Measurements from ENCODE around the gene PTPRN2. TPM values are rescaled to one million over a fixed set of nuclear protein-coding genes. Genes with fewer than 3 reads are reported as not detected.

Gene PTPRN2
- total RNA-seq, 1 donor from 2014 or later = 0.41 TPM

GRCh38 chr7:158612546-158612945, 24.9 kb upstream of the PTPRN2 start:
- Mint-ChIP-seq H3K4me1 (ENCODE audit: low read depth) (peaks cover 7% of the 10 kb centered on the region), H3K9me3 (no peaks in the 10 kb centered on the region), H3K27ac (no peak overlapping the region), H3K36me3 (ENCODE audit: low read depth) (peaks cover 17% of the 10 kb centered on the region), H3K4me3 (no peak overlapping the region), H3K27me3 (ENCODE audit: insufficient read depth) (no peaks in the 10 kb centered on the region)
- intact Hi-C loops (cut with micrococcal nuclease) = no loop called here
- DNase-seq (ENCODE audit: low spot score) = no peak

DNA sequence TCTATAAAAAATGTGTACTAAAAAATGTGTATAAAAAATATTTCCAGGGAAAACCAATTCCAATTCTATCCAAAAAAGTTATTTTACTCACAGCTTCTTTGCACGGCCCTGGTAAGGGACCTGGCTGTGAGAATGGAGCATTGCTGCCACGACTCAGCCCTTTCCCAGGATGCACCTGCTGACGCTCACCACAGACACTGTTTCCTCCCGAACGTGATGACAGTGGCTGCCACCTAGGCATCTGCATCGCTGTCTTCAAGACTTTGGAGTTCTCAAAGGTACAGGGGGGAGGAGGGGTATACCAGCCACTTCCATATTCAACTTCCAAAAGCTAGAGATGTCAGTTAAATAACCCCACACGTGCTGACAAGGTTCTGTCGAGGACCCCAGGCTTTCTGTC, 23.9 kb upstream of the PTPRN2 start:
- Mint-ChIP-seq H3K27ac (no peak overlapping the region), H3K4me1 (ENCODE audit: low read depth) (peaks cover 7% of the 10 kb centered on the region), H3K4me3 (no peak overlapping the region)

GRCh38 chr7:158609313-158609974, 21.8 kb upstream of the PTPRN2 start:
- Mint-ChIP-seq H3K36me3 (ENCODE audit: low read depth) (peaks cover 13% of the 10 kb centered on the region), H3K27me3 (ENCODE audit: insufficient read depth) (no peaks in the 10 kb centered on the region), H3K9me3 (no peaks in the 10 kb centered on the region), H3K4me3 (no peak overlapping the region), H3K4me1 (ENCODE audit: low read depth) (peaks cover 7% of the 10 kb centered on the region), H3K27ac (no peak overlapping the region)
- intact Hi-C loops (cut with micrococcal nuclease) = no loop called here
- DNase-seq (ENCODE audit: low spot score) = no peak

More for the DNA sequence above, 23.9 kb upstream of the PTPRN2 start:
- intact Hi-C loops (cut with micrococcal nuclease) = no loop called here
- H3K9me3 Mint-ChIP-seq = no peaks in the 10 kb centered on the region
- no peak for DNase-seq (ENCODE audit: low spot score)
- peaks cover 16% of the 10 kb centered on the region for H3K36me3 Mint-ChIP-seq (ENCODE audit: low read depth)
- no peaks in the 10 kb centered on the region for H3K27me3 Mint-ChIP-seq (ENCODE audit: insufficient read depth)

DNA sequence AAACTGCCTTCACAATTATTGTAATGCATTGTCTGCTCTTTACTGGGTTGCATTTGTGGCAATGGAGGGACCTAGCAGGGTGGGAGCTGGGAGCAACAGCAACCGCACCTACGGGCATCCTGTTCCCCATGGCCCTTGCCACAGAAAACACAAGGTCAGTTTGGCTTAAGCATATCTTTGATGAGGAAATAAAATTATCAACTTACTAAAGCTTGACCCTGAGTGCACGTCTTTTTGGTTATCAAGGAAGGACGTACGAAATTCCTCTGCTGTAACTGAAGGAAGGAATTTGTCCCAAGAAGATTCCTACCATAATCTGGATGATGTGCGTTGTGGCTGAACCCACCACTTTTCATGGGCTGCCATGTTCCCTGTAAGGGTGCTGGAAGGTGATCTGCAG, 19.9 kb upstream of the PTPRN2 start:
- no peak overlapping the region for H3K4me3 Mint-ChIP-seq
- no peaks in the 10 kb centered on the region for H3K9me3 Mint-ChIP-seq
- no peak for DNase-seq (ENCODE audit: low spot score)
- no peak overlapping the region for H3K27ac Mint-ChIP-seq
- peaks cover 7% of the 10 kb centered on the region for H3K4me1 Mint-ChIP-seq (ENCODE audit: low read depth)
- H3K36me3 Mint-ChIP-seq (ENCODE audit: low read depth) = peaks cover 13% of the 10 kb centered on the region
- intact Hi-C loops (cut with micrococcal nuclease) = no loop called here
- H3K27me3 Mint-ChIP-seq (ENCODE audit: insufficient read depth) = no peaks in the 10 kb centered on the region

- intact Hi-C loops (cut with micrococcal nuclease) = no loop called here
- peaks cover 5% of the 10 kb centered on the region for H3K4me1 Mint-ChIP-seq (ENCODE audit: low read depth)
These were observed 19.2 kb upstream of the PTPRN2 start for GRCh38 chr7:158606671-158607424.

GRCh38 chr7:158606129-158606528, 18.5 kb upstream of the PTPRN2 start:
- Mint-ChIP-seq H3K27me3 (ENCODE audit: insufficient read depth) (no peaks in the 10 kb centered on the region), H3K36me3 (ENCODE audit: low read depth) (peaks cover 8% of the 10 kb centered on the region), H3K27ac (no peak overlapping the region), H3K4me3 (no peak overlapping the region), H3K9me3 (no peaks in the 10 kb centered on the region), H3K4me1 (ENCODE audit: low read depth) (no peaks in the 10 kb centered on the region)
- DNase-seq (ENCODE audit: low spot score) = no peak
- intact Hi-C loops (cut with micrococcal nuclease) = no loop called here

More at GRCh38 chr7:158606671-158607424, 19.2 kb upstream of the PTPRN2 start:
- H3K36me3 Mint-ChIP-seq (ENCODE audit: low read depth) = peaks cover 10% of the 10 kb centered on the region
- no peak overlapping the region for H3K4me3 Mint-ChIP-seq
- no peaks in the 10 kb centered on the region for H3K9me3 Mint-ChIP-seq
- H3K27ac Mint-ChIP-seq = no peak overlapping the region
- DNase-seq (ENCODE audit: low spot score) = no peak
- H3K27me3 Mint-ChIP-seq (ENCODE audit: insufficient read depth) = no peaks in the 10 kb centered on the region

DNA sequence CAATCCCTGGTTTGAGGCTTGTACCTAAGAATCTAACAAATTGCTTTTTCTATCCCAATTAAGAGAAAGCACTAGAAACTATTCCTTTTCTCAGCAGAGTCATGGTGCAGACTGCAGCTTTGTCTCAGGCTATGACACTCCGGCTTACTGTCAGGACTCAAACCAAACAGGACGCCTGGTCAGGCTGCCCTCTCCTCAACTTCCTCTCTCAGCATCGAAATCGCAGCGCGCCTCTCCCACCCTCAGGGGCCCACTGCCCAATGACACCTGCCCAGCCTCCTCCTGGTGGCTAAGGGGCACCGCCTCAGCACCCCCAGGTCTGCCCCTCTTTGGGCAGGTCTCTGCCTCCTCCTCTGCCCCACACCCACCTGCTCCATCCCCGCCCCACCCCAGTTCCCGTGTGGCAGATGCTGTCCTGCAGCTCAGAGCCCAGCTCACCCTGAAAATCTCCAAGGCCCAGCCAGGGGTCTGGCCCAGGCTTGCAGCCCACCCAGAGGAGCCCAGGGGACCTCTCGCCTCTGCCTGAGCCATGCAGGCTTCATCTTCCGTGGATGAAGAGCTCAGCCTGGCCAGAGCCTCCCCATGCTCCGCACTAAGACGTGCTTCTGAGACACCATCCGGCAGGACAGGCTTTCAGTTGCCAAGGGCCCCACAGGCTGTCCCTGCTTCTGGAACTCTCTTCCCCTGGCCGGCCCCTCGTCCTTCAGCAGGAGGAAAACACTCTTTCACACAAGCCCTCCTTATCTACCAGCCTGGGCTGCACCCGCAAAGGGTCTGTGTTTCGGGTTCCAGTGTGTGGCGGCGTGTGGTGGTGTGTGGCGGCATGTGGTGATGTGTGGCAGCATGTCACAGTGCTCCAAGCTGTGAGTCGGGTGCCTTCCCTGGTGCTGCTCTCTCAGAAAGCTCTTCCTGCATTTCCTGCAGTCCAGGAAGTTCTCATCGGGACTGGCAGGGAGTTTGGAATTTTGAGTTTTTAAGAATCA, 16.4 kb upstream of the PTPRN2 start:
- Mint-ChIP-seq H3K4me1 (ENCODE audit: low read depth) (no peaks in the 10 kb centered on the region), H3K4me3 (no peak overlapping the region), H3K9me3 (no peaks in the 10 kb centered on the region), H3K36me3 (ENCODE audit: low read depth) (peaks cover 7% of the 10 kb centered on the region), H3K27me3 (ENCODE audit: insufficient read depth) (no peaks in the 10 kb centered on the region), H3K27ac (no peak overlapping the region)
- intact Hi-C loops (cut with micrococcal nuclease) = no loop called here
- no peak for DNase-seq (ENCODE audit: low spot score)

DNA sequence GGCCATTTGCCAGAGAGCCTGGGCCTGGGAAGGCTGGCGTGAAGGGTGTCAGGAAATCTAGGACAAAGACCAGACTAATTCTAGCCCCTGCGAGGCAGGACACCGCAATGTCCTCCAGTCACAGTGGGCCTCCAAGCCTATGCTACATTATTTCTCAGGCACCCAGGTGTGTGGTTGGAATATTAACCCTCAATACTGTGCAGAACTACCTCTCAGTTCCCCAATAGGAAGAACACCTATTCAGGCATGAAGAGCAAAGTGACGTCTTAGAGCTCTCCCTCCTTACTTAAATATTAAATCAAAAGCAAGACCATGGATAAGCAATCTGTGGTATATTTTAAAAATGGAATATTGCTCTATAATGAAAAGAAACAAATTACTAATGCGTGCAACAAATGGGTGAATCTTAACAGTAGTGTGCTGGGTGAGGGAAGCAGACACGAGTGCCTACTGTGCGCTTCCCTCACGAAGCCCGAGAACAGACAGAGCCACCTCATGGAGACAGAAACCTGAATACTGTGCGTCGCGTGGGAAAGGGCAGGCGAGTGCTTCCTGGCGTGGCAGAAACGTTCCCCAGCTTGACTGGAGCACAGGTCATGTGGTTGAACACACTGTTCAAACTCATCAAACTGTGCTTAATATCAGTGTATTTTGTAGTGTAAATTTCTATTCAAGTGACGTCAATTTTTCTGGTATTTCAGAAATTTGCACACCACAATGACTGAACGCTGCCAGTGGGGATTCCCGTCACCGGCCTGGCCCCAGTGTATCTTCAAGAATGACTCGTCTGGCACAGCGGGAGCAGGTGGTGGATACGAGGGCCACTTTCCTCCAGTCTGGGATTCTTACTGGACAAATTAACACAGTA, 15.5 kb upstream of the PTPRN2 start:
- Mint-ChIP-seq H3K27ac (no peak overlapping the region), H3K27me3 (ENCODE audit: insufficient read depth) (no peaks in the 10 kb centered on the region), H3K9me3 (no peaks in the 10 kb centered on the region), H3K36me3 (ENCODE audit: low read depth) (peaks cover 3% of the 10 kb centered on the region), H3K4me1 (ENCODE audit: low read depth) (no peaks in the 10 kb centered on the region), H3K4me3 (no peak overlapping the region)
- intact Hi-C loops (cut with micrococcal nuclease) = no loop called here
- DNase-seq (ENCODE audit: low spot score) = no peak

GRCh38 chr7:158602041-158602440, 14.4 kb upstream of the PTPRN2 start:
- H3K27ac Mint-ChIP-seq = no peak overlapping the region
- no peaks in the 10 kb centered on the region for H3K9me3 Mint-ChIP-seq
- intact Hi-C loops (cut with micrococcal nuclease) = no loop called here
- no peaks in the 10 kb centered on the region for H3K27me3 Mint-ChIP-seq (ENCODE audit: insufficient read depth)
- no peaks in the 10 kb centered on the region for H3K4me1 Mint-ChIP-seq (ENCODE audit: low read depth)
- peaks cover 3% of the 10 kb centered on the region for H3K36me3 Mint-ChIP-seq (ENCODE audit: low read depth)
- no peak overlapping the region for H3K4me3 Mint-ChIP-seq
- no peak for DNase-seq (ENCODE audit: low spot score)

DNA sequence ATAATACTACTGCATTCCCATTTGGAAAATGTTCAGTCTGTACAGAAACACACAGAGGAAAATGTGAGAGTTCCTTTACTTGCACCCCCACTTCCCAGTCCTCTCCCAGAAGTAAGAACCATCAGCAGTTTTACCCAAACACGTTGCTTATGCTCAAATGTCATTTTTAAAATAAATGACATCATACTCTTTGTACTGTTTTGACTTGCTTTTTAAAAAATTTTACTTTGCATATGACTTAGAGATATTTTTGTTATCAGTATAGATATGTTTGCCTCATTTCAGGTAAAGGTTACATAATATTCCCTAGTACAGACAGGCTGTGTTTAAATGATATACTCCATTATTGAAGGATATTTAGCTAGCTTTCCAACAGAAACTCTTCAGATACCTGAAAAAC, 13.5 kb upstream of the PTPRN2 start:
- Mint-ChIP-seq H3K27ac (no peak overlapping the region), H3K4me1 (ENCODE audit: low read depth) (no peaks in the 10 kb centered on the region), H3K36me3 (ENCODE audit: low read depth) (peaks cover 4% of the 10 kb centered on the region), H3K27me3 (ENCODE audit: insufficient read depth) (no peaks in the 10 kb centered on the region), H3K4me3 (no peak overlapping the region), H3K9me3 (peaks cover 3% of the 10 kb centered on the region)
- DNase-seq (ENCODE audit: low spot score) = no peak
- intact Hi-C loops (cut with micrococcal nuclease) = no loop called here

- peaks cover 11% of the 10 kb centered on the region for H3K9me3 Mint-ChIP-seq
- no peak for DNase-seq (ENCODE audit: low spot score)
- no peaks in the 10 kb centered on the region for H3K27me3 Mint-ChIP-seq (ENCODE audit: insufficient read depth)
- peaks cover 4% of the 10 kb centered on the region for H3K36me3 Mint-ChIP-seq (ENCODE audit: low read depth)
- H3K4me1 Mint-ChIP-seq (ENCODE audit: low read depth) = no peaks in the 10 kb centered on the region
- no peak overlapping the region for H3K4me3 Mint-ChIP-seq
- no peak overlapping the region for H3K27ac Mint-ChIP-seq
- intact Hi-C loops (cut with micrococcal nuclease) = no loop called here
These were observed 9.1 kb upstream of the PTPRN2 start for GRCh38 chr7:158596745-158597144.

GRCh38 chr7:158596309-158596708, 8.7 kb upstream of the PTPRN2 start:
- Mint-ChIP-seq H3K27me3 (ENCODE audit: insufficient read depth) (no peaks in the 10 kb centered on the region), H3K36me3 (ENCODE audit: low read depth) (peaks cover 4% of the 10 kb centered on the region), H3K27ac (no peak overlapping the region), H3K4me3 (no peak overlapping the region), H3K9me3 (peaks cover 11% of the 10 kb centered on the region), H3K4me1 (ENCODE audit: low read depth) (no peaks in the 10 kb centered on the region)
- intact Hi-C loops (cut with micrococcal nuclease) = no loop called here
- DNase-seq (ENCODE audit: low spot score) = no peak

All from activated T-helper 1 cell treated with anti-CD3 and anti-CD28 coated beads, Interleukin-12 subunit alpha, Interleukin-12 subunit beta, Interleukin-2, Interleukin-4 antibody, amounts not matched to agents 30 ng/mL and 10 ng/mL and 1 ng/mL, durations not matched to agents 14 hours and 24 hours and 36 hours (primary cell).